Sigmoid colon (tissue), 7 donors: ENCODE data around the gene STS. TPM values are rescaled to one million over a fixed set of nuclear protein-coding genes. Genes with fewer than 3 reads are reported as not detected.

Experiments used
- DNase-seq: peaks from one replicate; pipeline ENCODE4 v3.0.0-alpha.2; 2019
- H3K27ac ChIP-seq, 4 donors: fragments of 200-600 bp; sonication (generic); one replicate each; pipeline ENCODE4 v1.5.1; 2016 to 2019; ENCODE audit warnings: mild to moderate bottlenecking in 1 of 4
- H3K27me3 ChIP-seq, 3 donors: fragments of 200-600 bp; sonication (generic); one replicate each; pipeline ENCODE4 v1.5.1; 2019; ENCODE audit warnings: mild to moderate bottlenecking in 1 of 3
- H3K36me3 ChIP-seq, 4 donors: fragments of 200-600 bp; sonication (generic); one replicate each; pipeline ENCODE4 v1.5.1; 2016 to 2019
- H3K4me1 ChIP-seq, 4 donors: fragments of 200-600 bp; sonication (generic); one replicate each; pipeline ENCODE4 v1.5.1; 2017 to 2019
- H3K4me3 ChIP-seq, 4 donors: fragments of 200-600 bp; sonication (generic); one replicate each; pipeline ENCODE4 v1.5.1; 2017 to 2019; ENCODE audit warnings: mild to moderate bottlenecking in 2 of 4, moderate library complexity in 1 of 4
- H3K9me3 ChIP-seq, 4 donors: fragments of 200-600 bp in 3 of 4; sonication (generic) in 3 of 4; one replicate each; pipeline versions ENCODE4 v1.5.1 to v1.6.1; 2013 to 2019
- EP300 ChIP-seq, 4 donors: sonication (generic); formaldehyde crosslinking; IDR thresholded peaks; one replicate each; pipeline ENCODE4 v1.6.1; 2017; ENCODE audit warnings: antibody characterized with exemption in 4 of 4
- POLR2A ChIP-seq, 2 donors: fragments of 450-650 bp; IDR thresholded peaks; one replicate each; pipeline ENCODE4 v1.6.1; 2016; ENCODE audit warnings: antibody characterized with exemption in 2 of 2, mild to moderate bottlenecking in 2 of 2, moderate library complexity in 2 of 2
- POLR2AphosphoS5 ChIP-seq, 4 donors: sonication (generic); formaldehyde crosslinking; IDR thresholded peaks; one replicate each; pipeline ENCODE4 v1.6.1; 2017; ENCODE audit warnings: antibody characterized with exemption in 4 of 4
- WGBS, 2 donors: extraction: QIAGEN DNeasy Blood & Tissue Kit; methylation state at CpG; one replicate each; pipeline ENCODE4 v1.1.7; 2013; 5-methylcytosine and 5-hydroxymethylcytosine counted together
- intact Hi-C: fragments of 100-400 bp; cut with DNase I; formaldehyde crosslinking; loops from one replicate; pipeline ENCODE4 v1.15.1; 2023
- polyA plus RNA-seq, 3 donors: library from polyadenylated mRNA; stranded (reverse); fragments of 200-250 nt; gene quantifications; one replicate each; pipeline ENCODE4 v1.2.3, GENCODE V29; 2013
- total RNA-seq, 4 donors: library from RNA; depleted of rRNA; stranded (reverse); fragments of >200 nt; gene quantifications; one replicate each; pipeline ENCODE4 v1.1.0, GENCODE V29; 2016
- TF ChIP-seq, protein P1 (sequence below), 4 experiments: fragments of 450-650 bp in 3 of 4; fragments of 200-600 bp in 1 of 4; IDR thresholded peaks; one replicate each; pipeline ENCODE4 v1.5.1; 2016 to 2019; ENCODE audit warnings: antibody characterized with exemption in 4 of 4, mild to moderate bottlenecking in 3 of 4, moderate library complexity in 2 of 4
- donor health status: healthy with polysubstance abuse.
- donor health status: Bipolar disorder and iron deficiency.
- donor health status: healthy.

The STS gene
- total and polyA plus RNA-seq, 7 donors = 2.6 to 8.2 (median 5.0) TPM

DNA sequence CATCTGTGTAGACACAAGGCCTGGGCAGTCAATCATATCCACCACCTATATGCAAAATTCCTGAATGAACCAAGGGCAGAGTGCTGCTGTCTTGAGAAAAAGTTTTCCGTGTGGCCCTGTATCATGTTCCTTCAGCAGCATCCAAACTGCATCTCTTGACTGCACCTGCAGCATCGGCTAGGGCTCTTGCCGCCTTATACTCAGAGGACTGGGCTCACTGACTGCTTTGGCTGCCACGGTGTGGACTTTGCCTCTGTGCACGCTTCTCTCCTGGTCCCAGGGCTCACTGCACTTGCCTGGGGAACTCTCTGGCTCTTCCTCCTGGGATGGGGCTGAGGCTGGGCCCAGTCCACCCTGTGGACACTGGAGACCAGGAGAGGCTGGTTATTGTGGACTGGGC lies 39.5 kb upstream of the STS start:
- Histone ChIP-seq H3K4me1 (peaks cover 0 to 14% (median 0%) of the 10 kb centered on the region in 4 donors), H3K9me3 (no peaks in the 10 kb centered on the region), H3K4me3 (no peak overlapping the region), H3K27me3 (no peaks in the 10 kb centered on the region), H3K36me3 (peaks cover 0 to 7% (median 0%) of the 10 kb centered on the region in 4 donors), H3K27ac (no peak overlapping the region)
- no peak for DNase-seq
- intact Hi-C loops = no loop called here
- TF ChIP-seq POLR2A (IDR thresholded peaks at IDR 0.05) (no peak), POLR2AphosphoS5 (IDR thresholded peaks at IDR 0.05) (no peak), EP300 (IDR thresholded peaks at IDR 0.05) (no peak)
- TF ChIP-seq, protein P1, sequence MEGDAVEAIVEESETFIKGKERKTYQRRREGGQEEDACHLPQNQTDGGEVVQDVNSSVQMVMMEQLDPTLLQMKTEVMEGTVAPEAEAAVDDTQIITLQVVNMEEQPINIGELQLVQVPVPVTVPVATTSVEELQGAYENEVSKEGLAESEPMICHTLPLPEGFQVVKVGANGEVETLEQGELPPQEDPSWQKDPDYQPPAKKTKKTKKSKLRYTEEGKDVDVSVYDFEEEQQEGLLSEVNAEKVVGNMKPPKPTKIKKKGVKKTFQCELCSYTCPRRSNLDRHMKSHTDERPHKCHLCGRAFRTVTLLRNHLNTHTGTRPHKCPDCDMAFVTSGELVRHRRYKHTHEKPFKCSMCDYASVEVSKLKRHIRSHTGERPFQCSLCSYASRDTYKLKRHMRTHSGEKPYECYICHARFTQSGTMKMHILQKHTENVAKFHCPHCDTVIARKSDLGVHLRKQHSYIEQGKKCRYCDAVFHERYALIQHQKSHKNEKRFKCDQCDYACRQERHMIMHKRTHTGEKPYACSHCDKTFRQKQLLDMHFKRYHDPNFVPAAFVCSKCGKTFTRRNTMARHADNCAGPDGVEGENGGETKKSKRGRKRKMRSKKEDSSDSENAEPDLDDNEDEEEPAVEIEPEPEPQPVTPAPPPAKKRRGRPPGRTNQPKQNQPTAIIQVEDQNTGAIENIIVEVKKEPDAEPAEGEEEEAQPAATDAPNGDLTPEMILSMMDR (IDR thresholded peaks at IDR 0.05) = no peak
- WGBS, 2 donors = 50 to 77% methylated on average over 5 of the region's 5 CpGs

DNA sequence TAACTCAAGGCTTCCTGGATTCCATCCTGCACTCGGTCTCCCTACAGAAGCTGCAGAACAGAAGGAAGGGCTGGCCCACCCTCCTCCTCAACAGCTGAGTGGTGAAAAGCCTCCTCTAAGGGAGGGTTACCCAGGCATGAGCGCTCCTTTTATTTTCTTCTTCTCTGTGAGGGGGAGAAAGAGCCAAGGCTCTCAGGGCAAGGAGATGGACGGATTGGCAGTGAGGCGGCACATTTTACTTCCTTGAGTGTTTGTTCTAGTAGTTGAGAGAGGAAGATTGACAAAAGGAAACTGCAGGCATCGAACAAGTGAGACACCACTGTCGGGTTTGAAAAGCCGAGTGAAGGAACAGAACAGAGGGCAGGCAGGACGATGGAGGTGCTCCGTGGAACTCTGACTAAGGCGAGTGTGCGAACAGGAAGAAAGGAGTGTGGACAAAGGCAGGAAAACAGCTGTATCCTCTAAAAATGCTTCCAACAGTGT lies 38.4 kb upstream of the STS start:
- peak overlapping the region in 2 of 4 donors; percentile 1 to 15 for H3K4me3 ChIP-seq
- no peak overlapping the region for H3K27ac ChIP-seq

DNA sequence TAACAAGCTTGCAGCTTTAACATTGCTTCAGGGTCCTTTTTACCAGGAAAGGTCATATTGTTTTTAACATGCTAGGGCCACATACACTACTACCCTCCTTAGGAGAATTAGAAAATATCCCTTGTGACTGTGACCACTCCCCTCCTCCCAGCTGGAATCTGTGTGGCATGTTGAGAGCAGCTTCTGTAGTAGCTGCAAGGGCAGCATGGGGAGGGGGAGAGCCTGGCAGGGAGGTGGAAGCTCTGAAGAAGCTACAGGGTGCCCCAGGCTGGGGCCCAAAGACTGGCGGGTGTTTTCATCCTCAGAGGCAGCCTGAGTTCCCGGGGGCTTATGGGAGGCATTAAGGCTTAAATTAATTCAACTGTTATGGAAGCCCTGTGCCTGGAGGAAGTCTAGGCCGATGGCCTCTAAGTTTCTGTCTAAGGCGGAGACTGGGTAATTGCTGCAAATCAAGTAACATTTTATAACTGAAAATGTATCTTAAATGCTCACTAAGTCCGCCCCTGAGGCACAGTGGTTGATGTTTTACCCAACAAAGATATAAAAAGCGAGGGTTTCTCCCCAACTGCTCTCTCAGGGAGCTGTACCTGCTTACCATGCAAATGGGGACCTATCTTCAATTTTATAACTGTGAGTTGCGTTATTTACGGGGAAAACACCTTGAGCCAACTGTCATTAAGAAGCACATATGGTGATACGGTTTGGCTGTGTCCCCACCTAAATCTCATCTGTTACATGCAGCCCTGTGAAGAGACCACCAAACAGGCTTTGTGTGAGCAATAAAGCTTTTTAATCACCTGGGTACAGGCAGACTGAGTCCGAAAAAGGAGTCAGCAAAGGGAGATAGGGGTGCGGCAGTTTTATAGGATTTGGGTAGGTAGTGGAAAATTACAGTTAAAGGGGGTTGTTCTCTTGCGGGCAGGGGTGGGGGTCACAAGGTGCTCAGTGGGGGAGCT lies 37.4 kb upstream of the STS start:
- WGBS, 2 donors = 24 to 47% methylated on average over 12 of the region's 12 CpGs
- Histone ChIP-seq H3K36me3 (no peaks in the 10 kb centered on the region), H3K27me3 (no peaks in the 10 kb centered on the region), H3K4me3 (no peak overlapping the region), H3K27ac (no peak overlapping the region), H3K9me3 (no peaks in the 10 kb centered on the region), H3K4me1 (peaks cover 0 to 14% (median 0%) of the 10 kb centered on the region in 4 donors)
- TF ChIP-seq, protein P1 (IDR thresholded peaks at IDR 0.05) = no peak
- no peak for TF ChIP-seq POLR2AphosphoS5 (IDR thresholded peaks at IDR 0.05)
- no peak for TF ChIP-seq EP300 (IDR thresholded peaks at IDR 0.05)
- no peak for TF ChIP-seq POLR2A (IDR thresholded peaks at IDR 0.05)
- DNase-seq = no peak
- intact Hi-C loops = no loop called here

More for the DNA sequence above, 38.4 kb upstream of the STS start:
- no peak for DNase-seq
- Histone ChIP-seq H3K27me3 (no peaks in the 10 kb centered on the region), H3K36me3 (peaks cover 0 to 6% (median 0%) of the 10 kb centered on the region in 4 donors), H3K4me1 (peaks cover 0 to 14% (median 0%) of the 10 kb centered on the region in 4 donors), H3K9me3 (no peaks in the 10 kb centered on the region)
- intact Hi-C loops = no loop called here
- WGBS, 2 donors = 23 to 37% methylated on average over 11 of the region's 11 CpGs
- TF ChIP-seq, protein P1 (IDR thresholded peaks at IDR 0.05) = no peak
- no peak for TF ChIP-seq EP300 (IDR thresholded peaks at IDR 0.05)

DNA sequence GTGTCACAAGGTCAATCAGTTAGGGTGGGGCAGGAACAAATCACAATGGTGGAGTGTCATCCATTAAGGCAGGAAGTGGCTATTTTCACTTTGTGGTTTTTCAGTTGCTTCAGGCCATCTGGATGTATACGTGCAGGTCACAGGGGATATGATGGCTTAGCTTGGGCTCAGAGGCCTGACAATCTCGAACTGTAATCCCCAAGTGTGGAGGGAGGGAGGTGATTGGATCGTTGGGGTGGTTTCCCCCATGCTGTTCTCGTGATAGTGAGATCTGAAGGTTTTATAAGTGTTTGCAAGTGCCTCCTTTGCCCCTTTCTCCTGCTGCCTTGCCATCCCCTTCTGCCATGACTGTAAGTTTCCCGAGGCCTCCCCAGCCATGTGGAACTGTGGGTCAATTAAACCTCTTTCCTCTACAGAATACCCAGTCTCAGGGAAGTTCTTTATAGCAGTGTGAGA lies 36.7 kb upstream of the STS start:
- Histone ChIP-seq H3K36me3 (no peaks in the 10 kb centered on the region), H3K4me3 (no peak overlapping the region), H3K27me3 (no peaks in the 10 kb centered on the region), H3K27ac (no peak overlapping the region), H3K4me1 (peaks cover 0 to 14% (median 0%) of the 10 kb centered on the region in 4 donors), H3K9me3 (no peaks in the 10 kb centered on the region)
- intact Hi-C loops = no loop called here
- no peak for DNase-seq
- WGBS, 2 donors = 39 to 41% methylated on average over 5 of the region's 5 CpGs
- TF ChIP-seq POLR2AphosphoS5 (IDR thresholded peaks at IDR 0.05) (no peak), POLR2A (IDR thresholded peaks at IDR 0.05) (no peak), EP300 (IDR thresholded peaks at IDR 0.05) (no peak)
- TF ChIP-seq, protein P1 (IDR thresholded peaks at IDR 0.05) = no peak
